ENCODE data around the gene ATRIP.

GRCh38 chr3:48425281-48425812 lies 21.2 kb upstream of the ATRIP start:
- TF ChIP-seq EZH2 (IDR thresholded peaks at IDR 0.05; ENCODE audit: insufficient read depth, poor library complexity, severe bottlenecking) (no peak), EZH2phosphoT487 (IDR thresholded peaks at IDR 0.05; ENCODE audit: insufficient read depth, low read depth) (no peak)
